ENCODE results near the gene SEMA3G.

DNA sequence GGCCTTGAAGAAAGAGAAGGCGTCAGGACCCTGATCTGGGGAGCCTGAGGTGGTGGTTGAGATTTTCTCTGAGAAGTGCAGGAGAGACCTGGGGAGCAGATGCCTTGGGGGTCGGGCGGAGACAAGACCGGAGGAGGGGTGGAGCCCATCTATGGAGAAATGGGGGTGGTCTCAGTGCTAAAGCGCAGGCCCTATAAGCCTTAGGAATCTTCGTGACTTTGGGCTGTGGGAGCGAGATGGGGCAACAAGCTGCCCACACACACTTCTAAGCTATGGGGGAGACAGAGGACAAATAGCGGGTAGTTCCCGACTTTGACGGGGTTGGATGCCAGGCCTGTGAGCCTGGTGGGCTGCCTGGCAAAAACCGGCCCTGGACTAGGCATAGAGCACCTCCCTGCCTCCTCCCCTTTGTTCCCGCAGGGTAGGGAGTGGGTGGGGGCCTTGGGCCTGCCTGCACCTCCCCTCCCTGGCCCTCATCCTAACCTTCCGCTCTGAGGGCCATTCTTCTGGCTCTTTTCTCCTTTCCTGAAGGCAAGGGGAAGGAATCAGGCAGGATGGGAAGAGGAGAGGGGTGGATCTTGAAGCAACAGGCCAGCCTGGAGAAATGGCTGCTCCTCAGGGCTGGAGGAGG is 11.4 kb upstream of the SEMA3G start:
- TF ChIP-seq YY1 (IDR thresholded peaks at IDR 0.05; ENCODE audit: insufficient read depth, insufficient read length) (no peak), ZNF274 (IDR thresholded peaks at IDR 0.05; ENCODE audit: low read depth, low read length) (no peak), SUZ12 (IDR thresholded peaks at IDR 0.05; ENCODE audit: extremely low read depth, insufficient read depth, insufficient read length) (no peak)
